Nephron (organoid): ENCODE data around the gene SH2D7.

Source experiments
- H3K27ac Mint-ChIP-seq, 3 experiments: 2 replicates each; pipeline ENCODE4 v1.8.0; 2020; ENCODE audit warnings: mixed read lengths in 3 of 3, mild to moderate bottlenecking in 2 of 3, moderate library complexity in 1 of 3
- H3K27me3 Mint-ChIP-seq: 2 replicates; pipeline ENCODE4 v1.8.0; 2021; ENCODE audit warnings: low read depth, mild to moderate bottlenecking, moderate library complexity, mixed read lengths
- H3K36me3 Mint-ChIP-seq: 2 replicates; pipeline ENCODE4 v1.8.0; 2020; ENCODE audit warnings: low read depth, mixed read lengths
- H3K4me1 Mint-ChIP-seq: 2 replicates; pipeline ENCODE4 v1.8.0; 2020; ENCODE audit warnings: mixed read lengths
- H3K4me3 Mint-ChIP-seq, 3 experiments: 2 replicates each; pipeline ENCODE4 v1.8.0; 2020; ENCODE audit warnings: mild to moderate bottlenecking in 3 of 3, mixed read lengths in 3 of 3, moderate library complexity in 2 of 3
- H3K9me3 Mint-ChIP-seq: 2 replicates; pipeline ENCODE4 v1.8.0; 2020; ENCODE audit warnings: mixed read lengths
- CTCF ChIP-seq, 3 experiments: fragments of 200-600 bp; sonication (generic); IDR thresholded peaks; one replicate each; pipeline ENCODE4 v1.5.0; 2021; ENCODE audit warnings: antibody characterized with exemption in 3 of 3; ENCODE audit not compliant: unreplicated experiment in 3 of 3

SH2D7 gene

GRCh38 chr15:78108300-78109084, 16.1 kb downstream of the SH2D7 start:
- no peaks in the 10 kb centered on the region for H3K27me3 Mint-ChIP-seq
- H3K27ac Mint-ChIP-seq = no peak overlapping the region
- peaks cover 8% of the 10 kb centered on the region for H3K4me1 Mint-ChIP-seq
- peak; percentile 87 to 95 (median 93) for TF ChIP-seq CTCF (IDR thresholded peaks at IDR 0.05; ENCODE audit: unreplicated experiment in 3 of 3)
- no peaks in the 10 kb centered on the region for H3K36me3 Mint-ChIP-seq
- H3K9me3 Mint-ChIP-seq = no peaks in the 10 kb centered on the region
- H3K4me3 Mint-ChIP-seq = no peak overlapping the region

DNA sequence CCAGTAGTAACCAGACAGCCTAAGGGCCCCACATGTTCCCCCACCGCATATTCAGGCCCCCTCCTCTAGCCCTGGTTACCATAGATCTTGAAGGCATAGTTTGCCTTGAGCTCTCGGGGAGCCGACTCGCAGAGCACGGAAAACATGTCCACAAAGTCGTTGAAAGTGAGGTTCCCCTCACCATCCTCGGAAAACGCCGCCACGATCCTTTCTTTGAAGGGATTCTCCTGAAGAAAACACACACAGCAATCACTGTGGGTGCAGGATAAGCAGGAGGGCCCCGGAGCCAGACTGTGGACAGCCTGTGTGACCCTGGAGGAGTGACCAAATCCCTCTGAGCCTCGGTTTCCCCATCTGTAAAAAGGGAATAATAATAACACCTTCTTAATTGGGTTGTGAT, 16.8 kb downstream of the SH2D7 start:
- H3K4me1 Mint-ChIP-seq = peaks cover 5% of the 10 kb centered on the region
- H3K36me3 Mint-ChIP-seq = no peaks in the 10 kb centered on the region
- H3K27ac Mint-ChIP-seq = no peak overlapping the region
- H3K9me3 Mint-ChIP-seq = no peaks in the 10 kb centered on the region
- TF ChIP-seq CTCF (IDR thresholded peaks at IDR 0.05; ENCODE audit: unreplicated experiment in 3 of 3) = no peak
- no peaks in the 10 kb centered on the region for H3K27me3 Mint-ChIP-seq
- H3K4me3 Mint-ChIP-seq = no peak overlapping the region

- no peaks in the 10 kb centered on the region for H3K27me3 Mint-ChIP-seq
- H3K36me3 Mint-ChIP-seq = no peaks in the 10 kb centered on the region
- TF ChIP-seq CTCF (IDR thresholded peaks at IDR 0.05; ENCODE audit: unreplicated experiment in 3 of 3) = no peak
- no peaks in the 10 kb centered on the region for H3K9me3 Mint-ChIP-seq
- H3K4me3 Mint-ChIP-seq = no peak overlapping the region
- H3K27ac Mint-ChIP-seq = no peak overlapping the region
- no peaks in the 10 kb centered on the region for H3K4me1 Mint-ChIP-seq
Measured at GRCh38 chr15:78110096-78110495, 17.7 kb downstream of the SH2D7 start.

GRCh38 chr15:78110916-78111475, 18.6 kb downstream of the SH2D7 start:
- Mint-ChIP-seq H3K36me3 (no peaks in the 10 kb centered on the region), H3K4me3 (no peak overlapping the region), H3K27me3 (no peaks in the 10 kb centered on the region), H3K27ac (no peak overlapping the region), H3K9me3 (no peaks in the 10 kb centered on the region), H3K4me1 (no peaks in the 10 kb centered on the region)
- no peak for TF ChIP-seq CTCF (IDR thresholded peaks at IDR 0.05; ENCODE audit: unreplicated experiment in 3 of 3)

- Mint-ChIP-seq H3K27me3 (no peaks in the 10 kb centered on the region), H3K4me1 (no peaks in the 10 kb centered on the region), H3K4me3 (no peak overlapping the region), H3K9me3 (no peaks in the 10 kb centered on the region), H3K27ac (no peak overlapping the region), H3K36me3 (no peaks in the 10 kb centered on the region)
- TF ChIP-seq CTCF (IDR thresholded peaks at IDR 0.05; ENCODE audit: unreplicated experiment in 3 of 3) = no peak
Measured at GRCh38 chr15:78111788-78112187, 19.4 kb downstream of the SH2D7 start.

GRCh38 chr15:78112551-78112950, 20.2 kb downstream of the SH2D7 start:
- Mint-ChIP-seq H3K27me3 (no peaks in the 10 kb centered on the region), H3K4me3 (no peak overlapping the region), H3K36me3 (no peaks in the 10 kb centered on the region), H3K27ac (no peak overlapping the region), H3K9me3 (no peaks in the 10 kb centered on the region), H3K4me1 (no peaks in the 10 kb centered on the region)
- TF ChIP-seq CTCF (IDR thresholded peaks at IDR 0.05; ENCODE audit: unreplicated experiment in 3 of 3) = no peak
